Measurements from ENCODE around the gene FAM135A.

DNA sequence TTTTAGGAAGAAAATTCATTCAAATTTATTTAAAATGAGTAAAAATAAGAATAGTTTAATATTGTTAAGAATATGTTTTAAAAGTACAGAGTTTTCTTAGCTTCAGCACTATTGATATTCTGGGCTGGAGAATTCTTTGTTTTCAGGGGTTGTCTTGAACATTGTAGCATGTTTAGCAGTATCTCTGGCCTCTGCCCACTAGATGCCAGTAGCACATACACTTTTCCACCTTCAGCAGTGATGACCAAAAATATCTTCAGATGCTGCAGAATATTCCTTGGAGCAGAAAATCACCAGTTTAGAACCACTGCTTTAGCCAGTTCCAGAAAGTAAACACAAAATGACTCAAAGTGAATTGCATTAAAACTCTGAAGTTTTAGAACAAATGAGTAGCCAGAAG lies 134.0 kb downstream of the FAM135A start:
- TF ChIP-seq KDM1A (IDR thresholded peaks at IDR 0.05; ENCODE audit: low read depth), result no peak
- TF ChIP-seq, protein P1, sequence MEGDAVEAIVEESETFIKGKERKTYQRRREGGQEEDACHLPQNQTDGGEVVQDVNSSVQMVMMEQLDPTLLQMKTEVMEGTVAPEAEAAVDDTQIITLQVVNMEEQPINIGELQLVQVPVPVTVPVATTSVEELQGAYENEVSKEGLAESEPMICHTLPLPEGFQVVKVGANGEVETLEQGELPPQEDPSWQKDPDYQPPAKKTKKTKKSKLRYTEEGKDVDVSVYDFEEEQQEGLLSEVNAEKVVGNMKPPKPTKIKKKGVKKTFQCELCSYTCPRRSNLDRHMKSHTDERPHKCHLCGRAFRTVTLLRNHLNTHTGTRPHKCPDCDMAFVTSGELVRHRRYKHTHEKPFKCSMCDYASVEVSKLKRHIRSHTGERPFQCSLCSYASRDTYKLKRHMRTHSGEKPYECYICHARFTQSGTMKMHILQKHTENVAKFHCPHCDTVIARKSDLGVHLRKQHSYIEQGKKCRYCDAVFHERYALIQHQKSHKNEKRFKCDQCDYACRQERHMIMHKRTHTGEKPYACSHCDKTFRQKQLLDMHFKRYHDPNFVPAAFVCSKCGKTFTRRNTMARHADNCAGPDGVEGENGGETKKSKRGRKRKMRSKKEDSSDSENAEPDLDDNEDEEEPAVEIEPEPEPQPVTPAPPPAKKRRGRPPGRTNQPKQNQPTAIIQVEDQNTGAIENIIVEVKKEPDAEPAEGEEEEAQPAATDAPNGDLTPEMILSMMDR (IDR thresholded peaks at IDR 0.05), result peak; percentile 33; the same call in 2 of the 3 replicates
- TF ChIP-seq SREBF2 (IDR thresholded peaks at IDR 0.05), result no peak
- no peak for TF ChIP-seq CHD2 (IDR thresholded peaks at IDR 0.05; ENCODE audit: low read length, partially characterized antibody)
- TF ChIP-seq PHF8 (IDR thresholded peaks at IDR 0.05; ENCODE audit: borderline replicate concordance, low read depth), result no peak
- TF ChIP-seq ZNF302 (CRISPR knock-in tag; IDR thresholded peaks at IDR 0.05), result no peak
- no peak for TF ChIP-seq MAFK (IDR thresholded peaks at IDR 0.05; ENCODE audit: partially characterized antibody)
- no peak for TF ChIP-seq POLR2AphosphoS2 (conservative IDR thresholded peaks at IDR 0.05; ENCODE audit: low read length)
- TF ChIP-seq, protein P2, sequence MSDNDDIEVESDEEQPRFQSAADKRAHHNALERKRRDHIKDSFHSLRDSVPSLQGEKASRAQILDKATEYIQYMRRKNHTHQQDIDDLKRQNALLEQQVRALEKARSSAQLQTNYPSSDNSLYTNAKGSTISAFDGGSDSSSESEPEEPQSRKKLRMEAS (IDR thresholded peaks at IDR 0.05), result no peak
